ENCODE measurements around the gene RBBP5. TPM values are rescaled to one million over a fixed set of nuclear protein-coding genes. Genes with fewer than 3 reads are reported as not detected.

RBBP5 gene
- total RNA-seq, 2 experiments from 2014 or later, result 22.3 to 25.5 TPM

DNA sequence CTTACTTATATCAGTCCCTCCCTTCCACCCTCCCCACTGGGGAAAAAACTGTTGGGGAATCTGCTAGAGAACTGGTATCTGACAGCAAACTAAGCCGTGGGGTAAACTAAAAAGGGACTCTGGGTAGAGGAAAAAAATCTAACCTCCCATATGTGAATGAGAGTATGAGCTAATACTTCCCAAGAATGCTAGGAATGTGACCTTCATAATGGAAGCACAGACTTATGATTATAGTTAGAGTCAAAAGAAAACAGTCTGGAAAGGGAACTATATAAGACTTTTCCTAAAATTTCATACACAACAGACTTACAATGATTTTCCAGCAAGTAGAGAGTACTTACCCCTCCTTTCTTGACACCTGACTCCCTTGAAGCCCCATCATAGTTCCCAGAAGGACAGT lies 23.0 kb upstream of the RBBP5 start:
- Mint-ChIP-seq H3K27ac (no peak overlapping the region), H3K27me3 (no peaks in the 10 kb centered on the region), H3K4me3 (no peak overlapping the region), H3K4me1 (peaks cover 9% of the 10 kb centered on the region), H3K36me3 (peaks cover 16% of the 10 kb centered on the region), H3K9me3 (no peaks in the 10 kb centered on the region)
- POLR2A ChIA-PET, result no interaction called here
- DNase-seq (no peak), ATAC-seq (ENCODE audit: low read depth) (no peak)

GRCh38 chr1:205144046-205144720 lies 22.4 kb upstream of the RBBP5 start:
- Mint-ChIP-seq H3K4me1 (peaks cover 9% of the 10 kb centered on the region), H3K9me3 (no peaks in the 10 kb centered on the region), H3K27me3 (no peaks in the 10 kb centered on the region), H3K36me3 (peaks cover 12% of the 10 kb centered on the region), H3K4me3 (no peak overlapping the region), H3K27ac (no peak overlapping the region)
- POLR2A ChIA-PET, result no interaction called here
- no peak for DNase-seq
- ATAC-seq (ENCODE audit: low read depth), result no peak

- no peak overlapping the region for H3K4me3 Mint-ChIP-seq
- peaks cover 7% of the 10 kb centered on the region for H3K36me3 Mint-ChIP-seq
- H3K4me1 Mint-ChIP-seq, result peaks cover 9% of the 10 kb centered on the region
- no peaks in the 10 kb centered on the region for H3K27me3 Mint-ChIP-seq
- no peak for DNase-seq
- ATAC-seq (ENCODE audit: low read depth), result no peak
- H3K9me3 Mint-ChIP-seq, result no peaks in the 10 kb centered on the region
- no peak overlapping the region for H3K27ac Mint-ChIP-seq
- POLR2A ChIA-PET, result no interaction called here
These were observed 20.3 kb upstream of the RBBP5 start for GRCh38 chr1:205142102-205142469.

GRCh38 chr1:205141236-205142101 lies 19.7 kb upstream of the RBBP5 start:
- H3K9me3 Mint-ChIP-seq, result no peaks in the 10 kb centered on the region
- ATAC-seq (ENCODE audit: low read depth) (peak; percentile 89), DNase-seq (peak; percentile 68)
- no peaks in the 10 kb centered on the region for H3K27me3 Mint-ChIP-seq
- peak overlapping the region; percentile 49 for H3K27ac Mint-ChIP-seq
- POLR2A ChIA-PET, result interaction anchor here (0.6 kb wide), 1 partner anchor 15 kb away, joined by 5 read pairs; no protein-coding TSS in a partner anchor
- H3K4me1 Mint-ChIP-seq, result peaks cover 9% of the 10 kb centered on the region
- peak overlapping the region; percentile 53 for H3K4me3 Mint-ChIP-seq
- H3K36me3 Mint-ChIP-seq, result peaks cover 7% of the 10 kb centered on the region

DNA sequence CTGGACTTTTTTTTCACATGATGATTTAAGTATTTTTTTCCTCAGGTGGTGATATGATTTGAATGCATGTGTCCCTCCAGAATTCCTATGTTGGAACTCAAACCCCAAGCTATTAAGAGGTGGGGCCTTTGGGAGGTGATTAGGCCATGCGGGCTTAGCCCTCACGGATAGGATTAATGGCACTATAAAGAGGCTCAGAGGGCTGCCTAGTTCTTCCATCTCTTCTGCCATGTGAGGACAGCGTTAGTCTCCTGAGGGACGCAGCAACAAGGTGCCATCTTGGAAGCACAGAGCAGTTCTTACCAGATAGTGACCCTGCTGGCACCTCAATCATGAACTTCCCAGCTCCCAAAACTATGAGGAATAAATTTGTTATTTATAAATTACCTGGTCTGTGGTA lies 18.3 kb upstream of the RBBP5 start:
- no peaks in the 10 kb centered on the region for H3K27me3 Mint-ChIP-seq
- peaks cover 5% of the 10 kb centered on the region for H3K36me3 Mint-ChIP-seq
- ATAC-seq (ENCODE audit: low read depth) (no peak), DNase-seq (no peak)
- POLR2A ChIA-PET, result no interaction called here
- no peak overlapping the region for H3K27ac Mint-ChIP-seq
- H3K4me1 Mint-ChIP-seq, result peaks cover 9% of the 10 kb centered on the region
- no peaks in the 10 kb centered on the region for H3K9me3 Mint-ChIP-seq
- no peak overlapping the region for H3K4me3 Mint-ChIP-seq

- no peak overlapping the region for H3K4me3 Mint-ChIP-seq
- no peaks in the 10 kb centered on the region for H3K36me3 Mint-ChIP-seq
- H3K4me1 Mint-ChIP-seq, result peaks cover 9% of the 10 kb centered on the region
- DNase-seq (no peak), ATAC-seq (ENCODE audit: low read depth) (no peak)
- no peaks in the 10 kb centered on the region for H3K27me3 Mint-ChIP-seq
- H3K9me3 Mint-ChIP-seq, result no peaks in the 10 kb centered on the region
- POLR2A ChIA-PET, result no interaction called here
- H3K27ac Mint-ChIP-seq, result no peak overlapping the region
These were observed 16.1 kb upstream of the RBBP5 start for GRCh38 chr1:205137901-205138300.

DNA sequence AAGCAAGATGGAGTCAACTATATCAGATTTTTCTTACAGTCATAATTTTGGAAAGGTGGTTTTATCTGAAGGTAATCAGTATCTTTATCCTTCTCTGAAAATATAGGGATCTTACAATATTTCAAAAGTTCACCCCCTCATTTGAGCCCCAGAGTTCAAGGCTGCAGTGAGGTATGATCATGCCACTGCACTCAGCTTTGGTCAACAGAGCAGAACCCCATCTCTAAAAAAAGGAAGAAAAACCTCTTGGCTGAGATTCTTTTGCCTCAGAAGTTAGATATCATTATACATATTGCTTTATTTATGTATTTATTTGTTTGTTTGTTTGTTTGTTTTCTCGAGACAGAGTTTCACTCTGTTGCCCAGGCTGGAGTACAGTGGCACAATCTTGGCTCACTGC lies 11.5 kb upstream of the RBBP5 start:
- no peaks in the 10 kb centered on the region for H3K9me3 Mint-ChIP-seq
- POLR2A ChIA-PET, result no interaction called here
- DNase-seq (no peak), ATAC-seq (ENCODE audit: low read depth) (no peak)
- no peak overlapping the region for H3K27ac Mint-ChIP-seq
- H3K36me3 Mint-ChIP-seq, result no peaks in the 10 kb centered on the region
- H3K4me1 Mint-ChIP-seq, result no peaks in the 10 kb centered on the region
- H3K27me3 Mint-ChIP-seq, result no peaks in the 10 kb centered on the region
- no peak overlapping the region for H3K4me3 Mint-ChIP-seq

DNA sequence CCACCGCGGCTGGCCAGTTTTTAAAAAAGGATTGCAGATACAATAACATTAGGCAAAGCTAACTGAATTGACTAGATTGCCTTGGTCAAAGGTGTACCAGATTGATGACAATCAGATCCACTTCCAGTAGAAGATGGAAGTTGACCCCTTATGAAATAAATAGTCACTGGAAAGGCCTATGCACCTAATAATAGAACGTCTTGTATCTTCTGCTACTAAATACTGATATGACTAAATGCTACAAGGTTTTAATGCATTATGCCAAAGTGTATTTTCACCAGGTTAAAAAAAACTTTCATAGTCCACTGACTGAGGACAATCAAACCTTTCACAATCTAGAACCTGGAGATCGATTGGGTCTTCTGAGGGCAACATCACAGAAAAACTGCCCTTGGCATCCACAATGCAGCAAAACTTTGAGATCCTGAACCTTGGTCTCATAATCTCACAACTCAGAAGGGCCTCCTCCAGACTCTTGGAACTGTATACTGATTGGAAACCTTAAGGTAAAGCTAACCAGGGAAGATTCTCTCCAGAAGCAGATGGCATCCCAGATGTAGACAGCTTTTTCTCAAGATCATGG lies 7.8 kb upstream of the RBBP5 start:
- DNase-seq, result no peak
- POLR2A ChIA-PET, result no interaction called here
- Mint-ChIP-seq H3K9me3 (no peaks in the 10 kb centered on the region), H3K4me1 (no peaks in the 10 kb centered on the region), H3K4me3 (no peak overlapping the region), H3K27ac (no peak overlapping the region), H3K27me3 (no peaks in the 10 kb centered on the region), H3K36me3 (no peaks in the 10 kb centered on the region)
- ATAC-seq (ENCODE audit: low read depth), result no peak

GRCh38 chr1:205128050-205128449 lies 6.3 kb upstream of the RBBP5 start:
- ATAC-seq (ENCODE audit: low read depth) (no peak), DNase-seq (no peak)
- H3K4me1 Mint-ChIP-seq, result no peaks in the 10 kb centered on the region
- no peaks in the 10 kb centered on the region for H3K36me3 Mint-ChIP-seq
- H3K27me3 Mint-ChIP-seq, result no peaks in the 10 kb centered on the region
- POLR2A ChIA-PET, result no interaction called here
- no peak overlapping the region for H3K27ac Mint-ChIP-seq
- H3K9me3 Mint-ChIP-seq, result no peaks in the 10 kb centered on the region
- no peak overlapping the region for H3K4me3 Mint-ChIP-seq

GRCh38 chr1:205127646-205128045 lies 5.9 kb upstream of the RBBP5 start:
- POLR2A ChIA-PET, result no interaction called here
- DNase-seq (no peak), ATAC-seq (ENCODE audit: low read depth) (no peak)
- H3K9me3 Mint-ChIP-seq, result no peaks in the 10 kb centered on the region
- no peaks in the 10 kb centered on the region for H3K27me3 Mint-ChIP-seq
- H3K27ac Mint-ChIP-seq, result no peak overlapping the region
- peaks cover 3% of the 10 kb centered on the region for H3K4me1 Mint-ChIP-seq
- no peaks in the 10 kb centered on the region for H3K36me3 Mint-ChIP-seq
- H3K4me3 Mint-ChIP-seq, result no peak overlapping the region

- Mint-ChIP-seq H3K9me3 (no peaks in the 10 kb centered on the region), H3K4me1 (peaks cover 13% of the 10 kb centered on the region), H3K27ac (no peak overlapping the region), H3K27me3 (no peaks in the 10 kb centered on the region), H3K36me3 (peaks cover 3% of the 10 kb centered on the region), H3K4me3 (no peak overlapping the region)
- DNase-seq (no peak), ATAC-seq (ENCODE audit: low read depth) (no peak)
- POLR2A ChIA-PET, result no interaction called here
These were observed 2.9 kb upstream of the RBBP5 start for GRCh38 chr1:205124726-205125125.

DNA sequence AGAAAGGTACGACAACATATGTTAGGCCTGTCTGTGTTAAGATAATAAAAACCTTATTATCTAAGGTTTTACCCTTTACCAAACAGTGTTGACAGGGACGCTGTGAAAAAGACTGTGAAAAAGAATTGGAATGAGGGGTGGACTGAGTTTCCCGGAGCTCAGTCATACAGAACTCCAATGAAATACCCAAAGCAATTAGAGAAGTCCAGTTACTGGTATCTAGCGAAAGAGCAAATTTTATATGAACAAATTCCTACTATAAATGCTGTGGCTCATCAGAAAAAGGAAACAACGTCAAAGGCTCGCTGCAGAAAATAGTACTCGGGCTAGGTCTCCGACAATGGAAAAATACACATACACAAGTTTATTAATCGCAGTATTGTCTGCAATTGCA lies 708 bp upstream of the RBBP5 start:
- Mint-ChIP-seq H3K27ac (peak overlapping the region; percentile 99), H3K27me3 (no peaks in the 10 kb centered on the region), H3K4me1 (peaks cover 21% of the 10 kb centered on the region), H3K9me3 (no peaks in the 10 kb centered on the region), H3K36me3 (peaks cover 9% of the 10 kb centered on the region), H3K4me3 (peak overlapping the region; percentile 95)
- POLR2A ChIA-PET, result interaction anchor here (2.1 kb wide), 1 partner anchor 89 kb away, joined by 5 read pairs; the partner anchor contains the start of gene DSTYK
- ATAC-seq (ENCODE audit: low read depth), result no peak
- no peak for DNase-seq

DNA sequence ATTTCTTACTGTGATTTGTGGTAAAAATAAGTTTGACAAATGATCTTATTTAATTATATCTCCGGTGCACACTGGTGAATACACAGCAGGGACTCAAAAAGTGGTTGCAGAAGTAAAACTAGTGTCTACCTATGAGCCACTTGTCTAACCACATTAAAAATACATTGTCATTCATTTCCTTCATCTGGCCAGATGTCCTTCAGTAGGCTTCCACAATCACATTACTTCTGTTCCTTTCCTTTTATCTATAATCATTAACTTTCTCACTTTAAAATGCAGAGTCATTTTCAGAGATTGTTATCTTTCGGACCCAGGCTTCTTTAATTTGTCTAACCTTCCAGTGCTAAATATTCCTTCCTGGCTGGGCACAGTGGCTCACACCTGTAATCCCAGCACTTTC lies 3.0 kb downstream of the RBBP5 start:
- H3K27me3 Mint-ChIP-seq, result no peaks in the 10 kb centered on the region
- no peak overlapping the region for H3K4me3 Mint-ChIP-seq
- peaks cover 21% of the 10 kb centered on the region for H3K4me1 Mint-ChIP-seq
- POLR2A ChIA-PET, result no interaction called here
- H3K9me3 Mint-ChIP-seq, result no peaks in the 10 kb centered on the region
- H3K36me3 Mint-ChIP-seq, result peaks cover 10% of the 10 kb centered on the region
- no peak overlapping the region for H3K27ac Mint-ChIP-seq
- ATAC-seq (ENCODE audit: low read depth) (no peak), DNase-seq (no peak)

DNA sequence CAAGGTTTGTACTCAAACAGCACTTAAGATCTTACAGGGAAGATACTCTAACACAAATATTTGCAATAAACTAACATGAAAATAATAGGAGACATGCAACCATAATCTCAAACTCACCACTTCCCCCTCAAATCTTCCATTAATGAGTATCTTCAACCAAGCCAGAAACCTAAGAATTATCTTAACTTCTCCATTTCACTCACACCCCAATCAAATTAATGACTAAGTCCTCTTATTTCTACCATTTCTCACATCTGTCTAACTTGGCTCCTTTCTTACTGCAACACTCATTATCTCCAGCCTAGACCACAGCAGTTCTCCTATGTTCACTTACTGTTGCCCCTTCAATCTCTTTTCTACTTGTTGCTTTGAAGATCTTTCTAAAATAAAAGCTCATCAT lies 10.4 kb downstream of the RBBP5 start:
- H3K4me1 Mint-ChIP-seq, result peaks cover 3% of the 10 kb centered on the region
- no peaks in the 10 kb centered on the region for H3K9me3 Mint-ChIP-seq
- H3K4me3 Mint-ChIP-seq, result no peak overlapping the region
- POLR2A ChIA-PET, result no interaction called here
- ATAC-seq (ENCODE audit: low read depth) (no peak), DNase-seq (no peak)
- peaks cover 25% of the 10 kb centered on the region for H3K36me3 Mint-ChIP-seq
- no peaks in the 10 kb centered on the region for H3K27me3 Mint-ChIP-seq
- H3K27ac Mint-ChIP-seq, result no peak overlapping the region
